Keratinocyte (primary cell): ENCODE results near the gene MYBBP1A. TPM values are rescaled to one million over a fixed set of nuclear protein-coding genes. Genes with fewer than 3 reads are reported as not detected.

Experiments used
- DNase-seq: peaks from one replicate; pipeline ENCODE4 v3.0.0-alpha.2; 2011; ENCODE audit warnings: low read depth, missing footprints, low spot score
- FAIRE-seq: peaks from 2 replicates; lab custom pipeline; 2011; peaks lifted over from hg19 to GRCh38; lab: Jason Lieb, UNC
- H2AFZ ChIP-seq: 2 replicates; pipeline ENCODE4 v1.6.0; 2012; ENCODE audit warnings: low read length, control low read depth, inconsistent platforms; ENCODE audit not compliant: control insufficient read depth
- H3K27ac ChIP-seq: 2 replicates; pipeline ENCODE4 v1.5.1; 2011; ENCODE audit warnings: low read length; ENCODE audit not compliant: control insufficient read depth, insufficient read depth
- H3K27me3 ChIP-seq: 3 replicates; pipeline ENCODE4 v1.6.0; 2011; ENCODE audit warnings: low read length; ENCODE audit not compliant: control insufficient read depth, insufficient read depth; ENCODE audit errors: extremely low read depth
- H3K36me3 ChIP-seq, 2 experiments: 2 replicates in 1 of 2; 3 replicates in 1 of 2; pipeline ENCODE4 v1.5.1; 2011; ENCODE audit warnings: low read length in 2 of 2, mild to moderate bottlenecking in 1 of 2; ENCODE audit not compliant: control insufficient read depth in 2 of 2, insufficient read depth in 2 of 2; ENCODE audit errors: extremely low read depth in 1 of 2
- H3K4me1 ChIP-seq: 3 replicates; pipeline ENCODE4 v1.5.1; 2011; ENCODE audit warnings: low read length; ENCODE audit not compliant: control insufficient read depth, insufficient read depth; ENCODE audit errors: extremely low read depth
- H3K4me2 ChIP-seq: 3 replicates; pipeline ENCODE4 v1.6.0; 2011; ENCODE audit warnings: low read depth, low read length; ENCODE audit not compliant: control insufficient read depth, insufficient read depth; ENCODE audit errors: extremely low read depth
- H3K4me3 ChIP-seq, 3 experiments: fragments of 200-600 bp in 1 of 3; sonication (generic) in 1 of 3; 2 replicates in 2 of 3; 3 replicates in 1 of 3; pipeline ENCODE4 v1.5.1; 2011 to 2016; ENCODE audit warnings: low read length in 3 of 3, mild to moderate bottlenecking in 3 of 3, control low read depth in 2 of 3, inconsistent platforms in 1 of 3, low read depth in 1 of 3, mixed read lengths in 1 of 3, mixed run types in 1 of 3, moderate library complexity in 1 of 3; ENCODE audit not compliant: control insufficient read depth in 2 of 3, insufficient read depth in 2 of 3; ENCODE audit errors: extremely low read depth in 1 of 3
- H3K79me2 ChIP-seq: 2 replicates; pipeline ENCODE4 v1.6.0; 2012; ENCODE audit warnings: low read length; ENCODE audit not compliant: control insufficient read depth, insufficient read depth
- H3K9ac ChIP-seq: 3 replicates; pipeline ENCODE4 v1.6.0; 2011; ENCODE audit warnings: low read length; ENCODE audit not compliant: control insufficient read depth, insufficient read depth; ENCODE audit errors: extremely low read depth
- H3K9me1 ChIP-seq: 3 replicates; pipeline ENCODE4 v1.6.0; 2011; ENCODE audit warnings: low read length; ENCODE audit not compliant: control insufficient read depth, insufficient read depth; ENCODE audit errors: extremely low read depth
- H3K9me3 ChIP-seq: 2 replicates; pipeline ENCODE4 v1.5.1; 2012; ENCODE audit warnings: low read depth, low read length; ENCODE audit not compliant: control insufficient read depth
- H4K20me1 ChIP-seq: 3 replicates; pipeline ENCODE4 v1.6.0; 2011; ENCODE audit warnings: low read length; ENCODE audit not compliant: control insufficient read depth, insufficient read depth; ENCODE audit errors: extremely low read depth
- EZH2 ChIP-seq: IDR thresholded peaks from one replicate; pipeline ENCODE4 v1.6.1; 2012; ENCODE audit warnings: inconsistent platforms, mild to moderate bottlenecking, low read length, moderate library complexity
- dilution Hi-C: fragments of 300-500 bp; cut with MboI; formaldehyde crosslinking; loops from one replicate; pipeline ENCODE4 v1.7.0; 2020; ENCODE audit warnings: low sequenced_read_pairs; ENCODE audit not compliant: extremely low pct_ligation_motif_present
- polyA plus RNA-seq, 5 experiments: library from polyadenylated mRNA; depleted of rRNA in 3 of 5; stranded (reverse) in 3 of 5; stranded (forward) in 1 of 5; unstranded in 1 of 5; fragments of >200 nt; gene quantifications; 1 replicate in 1 of 5; 2 replicates in 3 of 5; 3 replicates in 1 of 5; pipeline versions ENCODE4 v1.2.1 to v1.2.3, GENCODE V29; 2011 to 2012; ENCODE audit warnings: missing spikeins in 2 of 5, low read depth in 1 of 5, low replicate concordance in 1 of 5
- TF ChIP-seq, protein P1 (sequence below), 3 experiments: IDR thresholded peaks in 1 of 3; conservative IDR thresholded peaks in 1 of 3; optimal IDR thresholded peaks in 1 of 3; 2 replicates in 2 of 3; 3 replicates in 1 of 3; pipeline versions ENCODE3 to v1.5.1; 2011; ENCODE audit warnings: low read length in 3 of 3, mild to moderate bottlenecking in 3 of 3, moderate library complexity in 2 of 3, control low read depth in 1 of 3, inconsistent platforms in 1 of 3; ENCODE audit not compliant: insufficient read depth in 2 of 3; ENCODE audit errors: extremely low read depth in 1 of 3

Gene MYBBP1A
- polyA plus RNA-seq, 1 donor (not counting 4 experiments of a cell fraction or from before 2014, with no cell fraction given): 20.5 TPM

DNA sequence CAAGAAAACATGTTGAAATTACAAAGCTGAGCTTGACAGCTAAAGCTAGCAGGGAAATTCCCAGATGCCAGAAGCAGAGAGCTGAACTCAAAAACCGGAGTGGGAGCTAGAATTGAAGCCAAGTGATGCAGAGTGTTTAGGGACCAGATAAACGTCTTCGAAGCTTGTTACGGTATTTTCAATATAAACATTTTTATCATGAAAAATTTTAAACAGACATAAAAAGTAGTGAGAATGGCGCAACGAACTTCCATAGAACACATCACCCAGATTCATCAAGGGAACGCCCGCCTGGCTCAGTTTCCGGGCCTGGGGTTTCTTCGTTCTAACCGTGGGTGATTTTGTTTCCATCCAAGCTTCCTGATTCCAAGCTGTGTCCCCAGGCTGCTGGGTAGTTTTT is 38.4 kb downstream of the MYBBP1A start:
- H3K27me3 ChIP-seq: peaks cover 8% of the 10 kb centered on the region
- no peak for TF ChIP-seq EZH2
- TF ChIP-seq, protein P1, sequence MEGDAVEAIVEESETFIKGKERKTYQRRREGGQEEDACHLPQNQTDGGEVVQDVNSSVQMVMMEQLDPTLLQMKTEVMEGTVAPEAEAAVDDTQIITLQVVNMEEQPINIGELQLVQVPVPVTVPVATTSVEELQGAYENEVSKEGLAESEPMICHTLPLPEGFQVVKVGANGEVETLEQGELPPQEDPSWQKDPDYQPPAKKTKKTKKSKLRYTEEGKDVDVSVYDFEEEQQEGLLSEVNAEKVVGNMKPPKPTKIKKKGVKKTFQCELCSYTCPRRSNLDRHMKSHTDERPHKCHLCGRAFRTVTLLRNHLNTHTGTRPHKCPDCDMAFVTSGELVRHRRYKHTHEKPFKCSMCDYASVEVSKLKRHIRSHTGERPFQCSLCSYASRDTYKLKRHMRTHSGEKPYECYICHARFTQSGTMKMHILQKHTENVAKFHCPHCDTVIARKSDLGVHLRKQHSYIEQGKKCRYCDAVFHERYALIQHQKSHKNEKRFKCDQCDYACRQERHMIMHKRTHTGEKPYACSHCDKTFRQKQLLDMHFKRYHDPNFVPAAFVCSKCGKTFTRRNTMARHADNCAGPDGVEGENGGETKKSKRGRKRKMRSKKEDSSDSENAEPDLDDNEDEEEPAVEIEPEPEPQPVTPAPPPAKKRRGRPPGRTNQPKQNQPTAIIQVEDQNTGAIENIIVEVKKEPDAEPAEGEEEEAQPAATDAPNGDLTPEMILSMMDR (optimal IDR thresholded peaks at IDR 0.05 in 1 of 3, IDR thresholded peaks at IDR 0.05 in 1 of 3, conservative IDR thresholded peaks at IDR 0.05 in 1 of 3; ENCODE audit: extremely low read depth in 1 of 3, insufficient read depth in 2 of 3, low read length in 3 of 3): no peak
- H4K20me1 ChIP-seq: no peaks in the 10 kb centered on the region
- no peak overlapping the region for H3K4me3 ChIP-seq
- no peak overlapping the region for H3K4me2 ChIP-seq
- H3K9ac ChIP-seq: no peak overlapping the region
- H3K36me3 ChIP-seq: no peaks in the 10 kb centered on the region
- FAIRE-seq (no peak), DNase-seq (no peak)
- no peaks in the 10 kb centered on the region for H3K9me1 ChIP-seq
- no peaks in the 10 kb centered on the region for H3K9me3 ChIP-seq
- H3K27ac ChIP-seq: no peak overlapping the region
- dilution Hi-C loops: no loop called here
- H3K79me2 ChIP-seq: no peaks in the 10 kb centered on the region
- no peak overlapping the region for H2AFZ ChIP-seq
- H3K4me1 ChIP-seq: peaks cover 10% of the 10 kb centered on the region

DNA sequence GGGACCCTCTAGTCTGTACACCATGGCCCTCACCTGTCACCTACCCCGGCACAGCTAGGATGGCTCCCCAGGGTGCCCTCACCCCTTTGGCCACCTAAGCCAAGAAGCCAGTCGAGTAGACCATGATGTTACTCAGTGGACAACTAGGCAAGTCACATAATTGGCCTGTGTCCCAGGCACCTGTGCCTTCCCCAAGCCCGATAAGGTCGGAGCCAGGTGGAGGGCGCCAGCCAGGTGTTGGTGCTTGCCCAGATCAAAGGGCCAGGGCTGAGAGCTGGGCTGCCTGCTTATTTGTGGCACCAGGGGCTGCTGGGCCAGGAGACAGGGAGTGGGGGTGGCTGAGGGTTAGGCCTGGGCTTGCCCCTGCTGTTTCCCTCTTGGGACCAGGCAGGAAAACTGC is 39.7 kb downstream of the MYBBP1A start:
- no peaks in the 10 kb centered on the region for H4K20me1 ChIP-seq
- no peaks in the 10 kb centered on the region for H3K9me1 ChIP-seq
- no peak for FAIRE-seq
- H3K4me1 ChIP-seq: no peaks in the 10 kb centered on the region
- H3K27ac ChIP-seq: no peak overlapping the region
- no peak overlapping the region for H3K9ac ChIP-seq
- dilution Hi-C loops: no loop called here
- H3K79me2 ChIP-seq: no peaks in the 10 kb centered on the region
- TF ChIP-seq, protein P1 (optimal IDR thresholded peaks at IDR 0.05 in 1 of 3, IDR thresholded peaks at IDR 0.05 in 1 of 3, conservative IDR thresholded peaks at IDR 0.05 in 1 of 3; ENCODE audit: extremely low read depth in 1 of 3, insufficient read depth in 2 of 3, low read length in 3 of 3): no peak
- TF ChIP-seq EZH2: no peak
- H3K4me3 ChIP-seq: no peak overlapping the region
- no peak overlapping the region for H2AFZ ChIP-seq
- peaks cover 9% of the 10 kb centered on the region for H3K27me3 ChIP-seq
- no peaks in the 10 kb centered on the region for H3K36me3 ChIP-seq
- DNase-seq: no peak
- no peak overlapping the region for H3K4me2 ChIP-seq
- H3K9me3 ChIP-seq: no peaks in the 10 kb centered on the region
